Endodermal cell (in vitro differentiated cells): Measurements from ENCODE around the gene ACVR1. TPM values are rescaled to one million over a fixed set of nuclear protein-coding genes. Genes with fewer than 3 reads are reported as not detected.

Experiments used
- DNase-seq: peaks from one replicate; pipeline ENCODE4 v3.0.0-alpha.2; 2017
- H3K27ac ChIP-seq: 2 replicates; pipeline ENCODE4 v1.5.1; 2013; ENCODE audit warnings: mild to moderate bottlenecking, low read depth, low read length, moderate library complexity
- H3K27me3 ChIP-seq: 2 replicates; pipeline ENCODE4 v1.6.1; 2013; ENCODE audit warnings: mild to moderate bottlenecking, low read length, moderate library complexity; ENCODE audit not compliant: insufficient read depth, control insufficient read depth, poor library complexity, severe bottlenecking
- H3K36me3 ChIP-seq: 2 replicates; pipeline ENCODE4 v1.7.0; 2013; ENCODE audit warnings: mild to moderate bottlenecking, low read length, moderate library complexity; ENCODE audit not compliant: control insufficient read depth, insufficient read depth
- H3K4me1 ChIP-seq: one replicate; pipeline ENCODE4 v1.7.0; 2013; ENCODE audit warnings: low read length; ENCODE audit not compliant: control insufficient read depth, insufficient read depth
- H3K4me3 ChIP-seq: 2 replicates; pipeline ENCODE4 v1.5.1; 2013; ENCODE audit warnings: mild to moderate bottlenecking, low read length, moderate library complexity
- H3K9ac ChIP-seq: 2 replicates; pipeline ENCODE4 v1.6.1; 2013; ENCODE audit warnings: mild to moderate bottlenecking, low read length, moderate library complexity; ENCODE audit not compliant: poor library complexity, severe bottlenecking; ENCODE audit errors: extremely low read depth
- H3K9me3 ChIP-seq: 2 replicates; pipeline ENCODE4 v1.6.1; 2013; ENCODE audit warnings: mild to moderate bottlenecking, low read length, moderate library complexity; ENCODE audit not compliant: control insufficient read depth
- H3K27ac Mint-ChIP-seq: 2 replicates; pipeline ENCODE4 v1.8.0; 2020; ENCODE audit warnings: mixed read lengths
- H3K27me3 Mint-ChIP-seq: 2 replicates; pipeline ENCODE4 v1.8.0; 2021; ENCODE audit warnings: mild to moderate bottlenecking, mixed read lengths; ENCODE audit not compliant: insufficient read depth
- H3K36me3 Mint-ChIP-seq: 2 replicates; pipeline ENCODE4 v1.8.0; 2020; ENCODE audit warnings: low read depth, mixed read lengths
- H3K4me1 Mint-ChIP-seq: 2 replicates; pipeline ENCODE4 v1.8.0; 2020; ENCODE audit warnings: mixed read lengths
- H3K4me3 Mint-ChIP-seq: 2 replicates; pipeline ENCODE4 v1.8.0; 2020; ENCODE audit warnings: mild to moderate bottlenecking, moderate library complexity, mixed read lengths
- H3K9me3 Mint-ChIP-seq: 2 replicates; pipeline ENCODE4 v1.8.0; 2020; ENCODE audit warnings: mild to moderate bottlenecking, mixed read lengths
- WGBS, 2 experiments: methylation state at CpG; one replicate each; pipeline versions ENCODE4 v1.1.5 to v1.1.7; 2013; ENCODE audit warnings: missing lambda C conversion rate in 2 of 2, mixed read lengths in 1 of 2; ENCODE audit not compliant: insufficient coverage in 1 of 2, insufficient read length in 1 of 2; 5-methylcytosine and 5-hydroxymethylcytosine counted together
- long read RNA-seq, 4 experiments: library from polyadenylated mRNA in 2 of 4; library from RNA in 1 of 4; library from capped mRNA in 1 of 4; stranded (forward) in 3 of 4; unstranded in 1 of 4; transcript quantifications; one replicate each; pipeline ENCODE4 v2.0.0, GENCODE V29; 2020 to 2021; ENCODE audit warnings: inconsistent platforms in 1 of 4
- polyA plus RNA-seq, 2 experiments: library from polyadenylated mRNA; stranded (reverse); fragments of 50-300 nt; gene quantifications; one replicate each; pipeline ENCODE4 v1.2.3, GENCODE V29; 2013
- total RNA-seq, 2 donors: library from RNA; stranded (reverse); fragmentation: NEBNext Ultra II Directional in 1 of 2; extraction: Animal tissue kit (Norgen Biotek cat#: 25700) in 1 of 2; gene quantifications; 2 replicates in 1 of 2; 3 replicates in 1 of 2; pipeline ENCODE4 v1.2.1, GENCODE V29; 2021
- TF ChIP-seq, protein P1 (sequence below): fragments of 200-600 bp; sonication (generic); conservative IDR thresholded peaks from 2 replicates; pipeline ENCODE4 v1.5.0; 2021; ENCODE audit warnings: antibody characterized with exemption, mild to moderate bottlenecking

ACVR1 gene
- 10 to 100 TPM; 21.1 to 26.9 TPM for total RNA-seq
- polyA plus RNA-seq (2013, experiment 1 of 2): 16.6 TPM
- polyA plus RNA-seq (2013, experiment 2 of 2): 16.5 TPM
- long read RNA-seq, experiment 1, partial matches to known transcripts: 2 of 10 reads
- long read RNA-seq, experiment 1, other reads (novel, unspliced or antisense): 6 of 10 reads
- long read RNA-seq, experiment 2, transcript ACVR1-207 (11 exons, 2,861 nt): major isoform, 15 of 21 reads
- long read RNA-seq, experiment 2, partial matches to known transcripts: 1 of 21 reads
- long read RNA-seq, experiment 2, other reads (novel, unspliced or antisense): 5 of 21 reads
- long read RNA-seq, experiment 3, partial matches to known transcripts: 5 of 17 reads
- long read RNA-seq, experiment 3, other reads (novel, unspliced or antisense): 8 of 17 reads
- long read RNA-seq, experiment 4, partial matches to known transcripts: 6 of 6 reads
- long read RNA-seq, experiment 4, other reads (novel, unspliced or antisense): 0 of 6 reads

DNA sequence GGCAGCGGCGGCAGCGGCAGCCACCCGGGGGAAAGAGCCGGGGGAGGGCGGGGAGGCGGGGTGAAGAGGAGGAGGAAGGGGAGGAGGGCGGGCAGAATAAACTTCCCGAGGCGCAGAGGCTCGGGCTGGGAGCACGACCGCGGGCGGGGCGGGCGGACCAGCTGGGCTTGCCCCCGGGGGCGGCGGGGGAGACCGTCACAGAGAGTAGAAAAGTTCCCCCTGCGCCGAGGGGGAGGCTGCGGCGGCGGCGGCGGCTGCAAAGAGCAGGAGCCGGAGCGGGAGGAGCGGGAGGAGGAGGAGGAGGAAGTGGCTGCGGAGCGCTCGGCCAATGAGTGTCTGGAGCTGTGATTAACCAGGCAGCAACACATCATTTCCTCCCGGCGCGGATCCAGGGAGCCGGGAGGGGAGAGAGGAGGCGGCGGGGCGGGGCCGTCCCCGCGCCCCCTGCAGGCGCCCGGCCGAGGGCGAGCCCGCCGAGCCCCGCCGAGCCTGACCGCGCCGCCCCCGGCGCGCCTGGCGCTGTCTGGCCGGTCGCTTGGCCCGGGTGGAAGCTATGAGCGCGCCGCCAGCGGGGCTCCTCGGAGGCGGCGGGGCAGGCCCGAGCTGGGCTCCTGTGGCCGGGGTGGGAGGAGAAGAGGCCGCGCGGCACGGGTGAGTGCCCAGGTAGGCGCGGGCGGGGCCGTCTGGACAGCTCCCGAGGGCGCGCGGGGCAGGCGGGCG lies at the start of gene ACVR1:
Gene ACVR1, minus strand, starts transcription at position 265 of the 720 bp plus-strand sequence. CDS start 76,837 bp downstream, outside the sequence.
- 0% methylated on average over 16 to 83 of the region's 85 CpGs for WGBS, 2 experiments
- Histone ChIP-seq H3K36me3 (no peaks in the 10 kb centered on the region), H3K9me3 (no peaks in the 10 kb centered on the region), H3K4me3 (peak within 1 kb of the TSS; percentile 95), H3K4me1 (peaks cover 7% of the 10 kb centered on the region), H3K9ac (peak within 1 kb of the TSS; percentile 79), H3K27ac (peak within 1 kb of the TSS; percentile 74), H3K27me3 (no peaks in the 10 kb centered on the region)
- TF ChIP-seq, protein P1, sequence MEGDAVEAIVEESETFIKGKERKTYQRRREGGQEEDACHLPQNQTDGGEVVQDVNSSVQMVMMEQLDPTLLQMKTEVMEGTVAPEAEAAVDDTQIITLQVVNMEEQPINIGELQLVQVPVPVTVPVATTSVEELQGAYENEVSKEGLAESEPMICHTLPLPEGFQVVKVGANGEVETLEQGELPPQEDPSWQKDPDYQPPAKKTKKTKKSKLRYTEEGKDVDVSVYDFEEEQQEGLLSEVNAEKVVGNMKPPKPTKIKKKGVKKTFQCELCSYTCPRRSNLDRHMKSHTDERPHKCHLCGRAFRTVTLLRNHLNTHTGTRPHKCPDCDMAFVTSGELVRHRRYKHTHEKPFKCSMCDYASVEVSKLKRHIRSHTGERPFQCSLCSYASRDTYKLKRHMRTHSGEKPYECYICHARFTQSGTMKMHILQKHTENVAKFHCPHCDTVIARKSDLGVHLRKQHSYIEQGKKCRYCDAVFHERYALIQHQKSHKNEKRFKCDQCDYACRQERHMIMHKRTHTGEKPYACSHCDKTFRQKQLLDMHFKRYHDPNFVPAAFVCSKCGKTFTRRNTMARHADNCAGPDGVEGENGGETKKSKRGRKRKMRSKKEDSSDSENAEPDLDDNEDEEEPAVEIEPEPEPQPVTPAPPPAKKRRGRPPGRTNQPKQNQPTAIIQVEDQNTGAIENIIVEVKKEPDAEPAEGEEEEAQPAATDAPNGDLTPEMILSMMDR: peak; percentile 48
- Mint-ChIP-seq H3K36me3 (no peaks in the 10 kb centered on the region), H3K4me1 (peaks cover 35% of the 10 kb centered on the region), H3K27me3 (peaks cover 3% of the 10 kb centered on the region), H3K27ac (peak within 1 kb of the TSS; percentile 89), H3K9me3 (no peaks in the 10 kb centered on the region), H3K4me3 (peak within 1 kb of the TSS; percentile 85)
- DNase-seq: peak; percentile 96

DNA sequence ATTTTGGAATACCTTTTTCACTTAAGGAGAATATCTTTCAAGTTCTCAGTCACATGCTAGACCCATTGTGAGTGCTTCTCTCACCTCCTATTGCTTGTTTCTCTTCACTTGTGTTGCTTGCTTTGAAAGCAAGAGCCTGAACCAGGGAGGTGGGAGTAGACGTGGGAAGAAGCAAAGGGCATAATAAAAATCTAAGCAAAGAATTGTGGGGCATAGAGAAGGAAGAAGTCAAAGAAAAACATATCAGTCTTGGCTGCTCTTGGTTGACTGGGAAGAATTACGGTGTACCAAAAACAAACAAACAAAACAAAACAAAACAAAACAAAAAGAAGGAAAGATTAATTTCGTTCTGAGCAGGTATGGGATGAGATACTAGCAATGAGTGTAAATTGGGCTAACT lies 48.9 kb upstream of the ACVR1 start:
- TF ChIP-seq, protein P1: no peak
- H3K4me1 ChIP-seq: no peaks in the 10 kb centered on the region
- peaks cover 6% of the 10 kb centered on the region for H3K27me3 ChIP-seq
- H3K36me3 Mint-ChIP-seq: no peaks in the 10 kb centered on the region
- H3K4me1 Mint-ChIP-seq: peaks cover 24% of the 10 kb centered on the region
- 94 to 100% methylated on average over 1 to 2 of the region's 3 CpGs for WGBS, 2 experiments
- H3K27ac Mint-ChIP-seq: no peak overlapping the region
- no peaks in the 10 kb centered on the region for H3K36me3 ChIP-seq
- DNase-seq: no peak
- H3K27ac ChIP-seq: no peak overlapping the region
- H3K4me3 Mint-ChIP-seq: no peak overlapping the region
- peaks cover 18% of the 10 kb centered on the region for H3K27me3 Mint-ChIP-seq
- H3K9me3 Mint-ChIP-seq: peaks cover 3% of the 10 kb centered on the region
- no peak overlapping the region for H3K4me3 ChIP-seq
- H3K9ac ChIP-seq: no peak overlapping the region
- no peaks in the 10 kb centered on the region for H3K9me3 ChIP-seq

DNA sequence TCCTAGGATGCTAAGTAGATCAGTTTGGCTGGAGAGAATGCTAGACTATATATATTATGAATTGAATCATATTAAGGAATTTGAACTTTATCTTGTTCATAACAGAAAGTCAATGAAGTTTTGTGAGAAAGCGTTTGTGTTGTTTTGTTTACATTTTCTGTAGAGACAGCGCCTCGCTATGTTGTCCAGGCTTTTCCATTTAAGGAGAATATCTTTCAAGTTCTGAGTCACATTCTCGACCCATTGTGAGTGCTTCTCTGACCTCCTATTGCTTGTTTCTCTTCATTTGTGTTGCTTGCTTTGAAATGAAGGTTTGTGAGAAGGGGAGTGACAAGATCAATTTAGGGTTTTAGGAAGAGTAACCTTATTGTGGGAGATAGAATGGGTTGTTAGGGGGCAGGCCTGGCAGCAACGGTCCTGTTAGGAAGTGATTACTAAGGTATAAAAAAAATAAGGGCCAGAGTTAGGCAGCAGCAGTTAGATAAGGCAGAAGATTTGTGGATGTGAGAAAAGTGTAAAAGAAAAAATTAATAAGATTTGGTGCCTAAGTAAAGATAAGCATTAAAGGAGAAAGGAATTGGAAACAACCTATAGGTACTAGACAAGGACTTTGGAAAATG lies 47.6 kb upstream of the ACVR1 start:
- peaks cover 24% of the 10 kb centered on the region for H3K4me1 Mint-ChIP-seq
- no peak overlapping the region for H3K4me3 Mint-ChIP-seq
- Histone ChIP-seq H3K27me3 (no peaks in the 10 kb centered on the region), H3K4me1 (no peaks in the 10 kb centered on the region), H3K27ac (no peak overlapping the region), H3K4me3 (no peak overlapping the region), H3K9ac (no peak overlapping the region), H3K36me3 (no peaks in the 10 kb centered on the region), H3K9me3 (no peaks in the 10 kb centered on the region)
- 61 to 71% methylated on average over 5 of the region's 5 CpGs for WGBS, 2 experiments
- no peaks in the 10 kb centered on the region for H3K36me3 Mint-ChIP-seq
- H3K27ac Mint-ChIP-seq: no peak overlapping the region
- TF ChIP-seq, protein P1: no peak
- peaks cover 6% of the 10 kb centered on the region for H3K27me3 Mint-ChIP-seq
- DNase-seq: no peak
- no peaks in the 10 kb centered on the region for H3K9me3 Mint-ChIP-seq
